SK-N-SH treated with all-trans-retinoic acid at 6 μM for 48 hours (cell line): Measurements from ENCODE around the gene PITPNC1.

Source experiments
- ATAC-seq: fragments of 200-7000 bp; cut with Tn5 transposase; 3 replicates; pipeline ENCODE4 v1.9.1; 2020; ENCODE audit warnings: mild to moderate bottlenecking, moderate library complexity
- ARNTL ChIP-seq: fragments of 450-650 bp; formaldehyde crosslinking; IDR thresholded peaks from 2 replicates; pipeline ENCODE4 v1.5.0; 2020; ENCODE audit warnings: low read depth, mild to moderate bottlenecking, moderate library complexity, borderline replicate concordance
- BACH2 ChIP-seq: fragments of 250-450 bp; sonication (Bioruptor Pico); IDR thresholded peaks from 2 replicates; pipeline ENCODE4 v1.9.0; 2021; ENCODE audit warnings: mild to moderate bottlenecking, borderline replicate concordance
- CREB5 ChIP-seq: fragments of 250-450 bp; sonication (Bioruptor Pico); IDR thresholded peaks from 2 replicates; pipeline ENCODE4 v1.5.1; 2020; ENCODE audit warnings: low read depth, mild to moderate bottlenecking, moderate library complexity
- CSDC2 ChIP-seq: fragments of 250-450 bp; sonication (Bioruptor Pico); IDR thresholded peaks from 2 replicates; pipeline ENCODE4 v1.5.0; 2020; ENCODE audit warnings: mild to moderate bottlenecking, moderate library complexity
- ESRRG ChIP-seq: fragments of 250-450 bp; sonication (Bioruptor Pico); IDR thresholded peaks from 2 replicates; pipeline ENCODE4 v1.6.1; 2021; ENCODE audit warnings: mild to moderate bottlenecking
- GLIS3 ChIP-seq: fragments of 250-450 bp; sonication (Bioruptor Pico); IDR thresholded peaks from 2 replicates; pipeline ENCODE4 v1.5.0; 2020; ENCODE audit warnings: mild to moderate bottlenecking, moderate library complexity
- ISL1 ChIP-seq: fragments of 250-450 bp; sonication (Bioruptor Pico); IDR thresholded peaks from 2 replicates; pipeline ENCODE4 v2.1.2; 2022; ENCODE audit warnings: mild to moderate bottlenecking, moderate library complexity
- OSR1 ChIP-seq: fragments of 250-450 bp; sonication (Bioruptor Pico); IDR thresholded peaks from 2 replicates; pipeline ENCODE4 v1.8.0; 2022; ENCODE audit warnings: moderate library complexity, mild to moderate bottlenecking, inconsistent platforms
- POU6F1 ChIP-seq: fragments of 250-450 bp; sonication (Bioruptor Pico); IDR thresholded peaks from 2 replicates; pipeline ENCODE4 v1.8.0; 2021; ENCODE audit warnings: low read depth, mild to moderate bottlenecking, moderate library complexity, borderline replicate concordance
- PPARA ChIP-seq: fragments of 250-450 bp; sonication (Bioruptor Pico); IDR thresholded peaks from 2 replicates; pipeline ENCODE4 v1.5.0; 2020; ENCODE audit warnings: mild to moderate bottlenecking, borderline replicate concordance
- RARB ChIP-seq: fragments of 250-450 bp; sonication (Bioruptor Pico); IDR thresholded peaks from 2 replicates; pipeline ENCODE4 v1.8.0; 2021; ENCODE audit warnings: mild to moderate bottlenecking, moderate library complexity
- SNAI2 ChIP-seq: fragments of 250-450 bp; sonication (Bioruptor Pico); IDR thresholded peaks from 2 replicates; pipeline ENCODE4 v1.5.0; 2020; ENCODE audit warnings: mild to moderate bottlenecking, moderate library complexity
- TCF4 ChIP-seq: fragments of 250-450 bp; sonication (Bioruptor Pico); IDR thresholded peaks from 2 replicates; pipeline ENCODE4 v1.8.0; 2021; ENCODE audit warnings: mild to moderate bottlenecking, moderate library complexity, borderline replicate concordance
- TOX ChIP-seq: fragments of 250-450 bp; sonication (Bioruptor Pico); IDR thresholded peaks from 2 replicates; pipeline ENCODE4 v1.8.0; 2021; ENCODE audit warnings: mild to moderate bottlenecking, moderate library complexity, borderline replicate concordance
- TSHZ2 ChIP-seq: fragments of 250-450 bp; sonication (Bioruptor Pico); IDR thresholded peaks from 2 replicates; pipeline ENCODE4 v1.5.0; 2020; ENCODE audit warnings: mild to moderate bottlenecking, moderate library complexity
- ZC3H10 ChIP-seq: fragments of 250-450 bp; sonication (Bioruptor Pico); IDR thresholded peaks from 2 replicates; pipeline ENCODE4 v1.5.1; 2021; ENCODE audit warnings: mild to moderate bottlenecking, moderate library complexity
- ZFP3 ChIP-seq: fragments of 250-450 bp; sonication (Bioruptor Pico); IDR thresholded peaks from 2 replicates; pipeline ENCODE4 v1.5.0; 2020; ENCODE audit warnings: mild to moderate bottlenecking, moderate library complexity
- ZFP30 ChIP-seq: fragments of 450-650 bp; formaldehyde crosslinking; IDR thresholded peaks from 2 replicates; pipeline ENCODE4 v1.5.0; 2022; ENCODE audit warnings: mild to moderate bottlenecking, moderate library complexity
- ZNF565 ChIP-seq: fragments of 450-650 bp; formaldehyde crosslinking; conservative IDR thresholded peaks from 2 replicates; pipeline ENCODE4 v1.5.0; 2020; ENCODE audit warnings: low read depth, mild to moderate bottlenecking, moderate library complexity
- ZNF70 ChIP-seq: fragments of 450-650 bp; formaldehyde crosslinking; IDR thresholded peaks from 2 replicates; pipeline ENCODE4 v1.5.0; 2020; ENCODE audit warnings: mild to moderate bottlenecking, moderate library complexity
- ZNF8 ChIP-seq: fragments of 450-650 bp; formaldehyde crosslinking; IDR thresholded peaks from 2 replicates; pipeline ENCODE4 v1.5.0; 2020; ENCODE audit warnings: mild to moderate bottlenecking, moderate library complexity
- TF ChIP-seq, protein P1 (sequence below): fragments of 250-450 bp; sonication (Bioruptor Pico); IDR thresholded peaks from 2 replicates; pipeline ENCODE4 v1.8.0; 2020; ENCODE audit warnings: mild to moderate bottlenecking, moderate library complexity, borderline replicate concordance
- TF ChIP-seq, protein P2 (sequence below): fragments of 250-450 bp; sonication (Bioruptor Pico); IDR thresholded peaks from 2 replicates; pipeline ENCODE4 v1.5.1; 2021; ENCODE audit warnings: mild to moderate bottlenecking, moderate library complexity

PITPNC1 gene

GRCh38 chr17:67488161-67488560 is 111.1 kb downstream of the PITPNC1 start:
- no peak for ATAC-seq
- TF ChIP-seq RARB (CRISPR knock-in tag) = no peak
- TF ChIP-seq ARNTL (CRISPR knock-in tag) = no peak
- no peak for TF ChIP-seq ESRRG
- TF ChIP-seq ZNF70 (CRISPR knock-in tag) = no peak

- ATAC-seq = no peak
Observed at GRCh38 chr17:67488768-67489167, 111.7 kb downstream of the PITPNC1 start.

DNA sequence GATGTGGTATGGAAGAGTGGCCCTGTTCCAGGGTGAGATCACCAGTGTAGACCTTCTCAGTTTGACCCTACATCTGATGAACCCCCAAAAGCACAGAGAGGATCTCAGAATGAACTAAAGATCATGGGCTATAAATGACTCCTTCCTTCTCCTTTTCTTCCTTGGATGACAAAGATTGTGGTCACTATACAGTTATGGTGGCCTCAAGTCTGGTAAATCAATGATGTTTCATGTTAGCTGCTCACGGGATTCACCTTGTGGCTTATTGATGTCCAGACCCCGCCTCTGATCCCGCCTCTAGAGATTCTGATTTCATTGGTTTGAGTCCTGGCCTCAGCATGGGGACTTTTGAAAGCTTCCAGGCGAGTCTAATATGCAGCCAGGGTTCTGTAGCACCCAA is 112.2 kb downstream of the PITPNC1 start:
- TF ChIP-seq BACH2 (CRISPR knock-in tag) (no peak), POU6F1 (CRISPR knock-in tag) (no peak), ZFP3 (CRISPR knock-in tag) (no peak), CSDC2 (CRISPR knock-in tag) (no peak), OSR1 (CRISPR knock-in tag) (no peak), ZNF8 (no peak), ESRRG (no peak), TCF4 (CRISPR knock-in tag) (no peak), ARNTL (CRISPR knock-in tag) (no peak), ZC3H10 (no peak), CREB5 (CRISPR knock-in tag) (no peak), TSHZ2 (CRISPR knock-in tag) (no peak), ISL1 (no peak), ZNF70 (CRISPR knock-in tag) (no peak), RARB (CRISPR knock-in tag) (no peak), ZNF565 (CRISPR knock-in tag) (no peak), PPARA (CRISPR knock-in tag) (no peak), SNAI2 (CRISPR knock-in tag) (no peak), ZFP30 (CRISPR knock-in tag) (no peak)
- TF ChIP-seq, protein P1, sequence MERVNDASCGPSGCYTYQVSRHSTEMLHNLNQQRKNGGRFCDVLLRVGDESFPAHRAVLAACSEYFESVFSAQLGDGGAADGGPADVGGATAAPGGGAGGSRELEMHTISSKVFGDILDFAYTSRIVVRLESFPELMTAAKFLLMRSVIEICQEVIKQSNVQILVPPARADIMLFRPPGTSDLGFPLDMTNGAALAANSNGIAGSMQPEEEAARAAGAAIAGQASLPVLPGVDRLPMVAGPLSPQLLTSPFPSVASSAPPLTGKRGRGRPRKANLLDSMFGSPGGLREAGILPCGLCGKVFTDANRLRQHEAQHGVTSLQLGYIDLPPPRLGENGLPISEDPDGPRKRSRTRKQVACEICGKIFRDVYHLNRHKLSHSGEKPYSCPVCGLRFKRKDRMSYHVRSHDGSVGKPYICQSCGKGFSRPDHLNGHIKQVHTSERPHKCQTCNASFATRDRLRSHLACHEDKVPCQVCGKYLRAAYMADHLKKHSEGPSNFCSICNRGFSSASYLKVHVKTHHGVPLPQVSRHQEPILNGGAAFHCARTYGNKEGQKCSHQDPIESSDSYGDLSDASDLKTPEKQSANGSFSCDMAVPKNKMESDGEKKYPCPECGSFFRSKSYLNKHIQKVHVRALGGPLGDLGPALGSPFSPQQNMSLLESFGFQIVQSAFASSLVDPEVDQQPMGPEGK = no peak
- TF ChIP-seq, all 23 proteins: peak for 0
- ATAC-seq = no peak

More at GRCh38 chr17:67488768-67489167, 111.7 kb downstream of the PITPNC1 start:
- TF ChIP-seq ZNF8 (peak; percentile 84), ZFP3 (CRISPR knock-in tag) (no peak)
- TF ChIP-seq, all 23 proteins: peak for 1

GRCh38 chr17:67490471-67490870 is 113.4 kb downstream of the PITPNC1 start:
- no peak for ATAC-seq
- no peak for TF ChIP-seq ZNF70 (CRISPR knock-in tag)
- TF ChIP-seq ZC3H10 = no peak
- no peak for TF ChIP-seq CSDC2 (CRISPR knock-in tag)
- TF ChIP-seq ZFP30 (CRISPR knock-in tag) = no peak
- TF ChIP-seq GLIS3 (CRISPR knock-in tag) = no peak
- TF ChIP-seq ZNF8 = no peak
- no peak for TF ChIP-seq RARB (CRISPR knock-in tag)
- TF ChIP-seq, protein P1 = no peak
- no peak for TF ChIP-seq ISL1
- no peak for TF ChIP-seq ZNF565 (CRISPR knock-in tag)
- no peak for TF ChIP-seq TCF4 (CRISPR knock-in tag)
- TF ChIP-seq, protein P2, sequence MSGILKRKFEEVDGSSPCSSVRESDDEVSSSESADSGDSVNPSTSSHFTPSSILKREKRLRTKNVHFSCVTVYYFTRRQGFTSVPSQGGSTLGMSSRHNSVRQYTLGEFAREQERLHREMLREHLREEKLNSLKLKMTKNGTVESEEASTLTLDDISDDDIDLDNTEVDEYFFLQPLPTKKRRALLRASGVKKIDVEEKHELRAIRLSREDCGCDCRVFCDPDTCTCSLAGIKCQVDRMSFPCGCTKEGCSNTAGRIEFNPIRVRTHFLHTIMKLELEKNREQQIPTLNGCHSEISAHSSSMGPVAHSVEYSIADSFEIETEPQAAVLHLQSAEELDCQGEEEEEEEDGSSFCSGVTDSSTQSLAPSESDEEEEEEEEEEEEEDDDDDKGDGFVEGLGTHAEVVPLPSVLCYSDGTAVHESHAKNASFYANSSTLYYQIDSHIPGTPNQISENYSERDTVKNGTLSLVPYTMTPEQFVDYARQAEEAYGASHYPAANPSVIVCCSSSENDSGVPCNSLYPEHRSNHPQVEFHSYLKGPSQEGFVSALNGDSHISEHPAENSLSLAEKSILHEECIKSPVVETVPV (CRISPR knock-in tag) = no peak
- TF ChIP-seq TOX (CRISPR knock-in tag) = no peak
- no peak for TF ChIP-seq SNAI2 (CRISPR knock-in tag)
- TF ChIP-seq OSR1 (CRISPR knock-in tag) = no peak
- no peak for TF ChIP-seq PPARA (CRISPR knock-in tag)
- no peak for TF ChIP-seq ARNTL (CRISPR knock-in tag)
